ENCODE data around the gene PSMA7. TPM values are rescaled to one million over a fixed set of nuclear protein-coding genes. Genes with fewer than 3 reads are reported as not detected.

Gene PSMA7
- total and polyA plus RNA-seq, 2 of the 8 experiments (the other 6 are each of a cell fraction or from before 2014, with no cell fraction given): 361 to 648 TPM

DNA sequence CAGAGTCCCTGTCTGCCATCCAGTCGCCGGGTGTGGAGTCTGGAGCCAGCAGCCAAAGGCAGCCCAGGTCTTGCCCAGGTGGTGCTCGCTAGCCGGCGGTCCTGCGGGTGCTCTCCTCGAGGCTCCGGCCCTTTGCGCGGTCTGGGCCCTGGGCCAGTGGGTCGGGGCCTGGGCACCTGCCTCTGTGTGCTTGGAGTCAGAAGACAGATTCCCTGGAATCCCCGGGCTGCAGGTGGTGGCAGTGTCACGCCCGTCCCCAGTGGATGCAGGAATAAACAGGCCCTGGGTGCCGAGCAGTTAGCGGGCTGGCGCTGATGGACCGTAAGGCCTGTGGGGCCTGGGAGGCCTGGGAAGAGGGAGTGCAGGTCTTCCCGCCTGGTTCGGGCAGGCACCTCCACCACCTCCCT, 5.7 kb upstream of the PSMA7 start:
- no peak overlapping the region for H3K18ac ChIP-seq (ENCODE audit: extremely low read depth, low read length)
- no peak for TF ChIP-seq CHD1 (IDR thresholded peaks at IDR 0.05; ENCODE audit: low read depth, low read length)
- ChIA-PET CTCF (ENCODE audit: partially characterized antibody) (no interaction called here), POLR2A (ENCODE audit: partially characterized antibody) (interaction anchor here (0.8 to 1.6 kb wide), 2 partner anchors 12 to 82 kb away, joined by 3 to 4 read pairs; no protein-coding TSS in a partner anchor)
- no peak overlapping the region for H4K91ac ChIP-seq (replicated peaks; ENCODE audit: insufficient read length, low read length)
- H3K27ac ChIP-seq (ENCODE audit: low read depth, low read length): no peak overlapping the region
- H2BK5ac ChIP-seq (ENCODE audit: low read depth, low read length): peak overlapping the region; percentile 67; the same call in 1 of the 2 replicates
- peaks cover 0 to 11% (median 8%) of the 10 kb centered on the region in 4 experiments; a peak in 6 of 8 replicates for H3K36me3 ChIP-seq (ENCODE audit: control insufficient read depth in 2 of 4, insufficient read depth in 4 of 4, low read length in 3 of 4)
- no peaks in the 10 kb centered on the region for H3K27me3 ChIP-seq (replicated peaks in 1 of 4; ENCODE audit: control insufficient read depth in 3 of 4, extremely low read depth in 1 of 4, insufficient read depth in 3 of 4, low read length in 3 of 4)
- H2BK20ac ChIP-seq (ENCODE audit: low read length): no peak overlapping the region
- no peak overlapping the region for H3K4me3 ChIP-seq (ENCODE audit: extremely low read depth in 1 of 4, insufficient read depth in 2 of 4, low read depth in 3 of 4, low read length in 4 of 4)
- peaks cover 56% of the 10 kb centered on the region for H3K79me1 ChIP-seq (ENCODE audit: low read depth, low read length)
- 0 out of 2 replicates have a peak overlapping the region, but pooled peaks have one; percentile 37 for H4K8ac ChIP-seq (ENCODE audit: extremely low read depth, insufficient read depth, low read length)
- H2AFZ ChIP-seq (ENCODE audit: low read length): no peak overlapping the region
- no peak overlapping the region for H3K14ac ChIP-seq (ENCODE audit: insufficient read length)
- peaks cover 50 to 61% of the 10 kb centered on the region in 2 experiments for H4K20me1 ChIP-seq (replicated peaks in 1 of 2; ENCODE audit: control insufficient read depth in 1 of 2, insufficient read depth in 2 of 2, low read length in 2 of 2)
- no peak for DNase-seq (ENCODE audit: low read depth in 1 of 2, low spot score in 2 of 2)
- peak overlapping the region in 1 of 2 experiments; percentile 40; a peak in 1 of 4 replicates for H3K4me2 ChIP-seq (ENCODE audit: insufficient read depth in 1 of 2, low read depth in 2 of 2, low read length in 2 of 2)
- peak overlapping the region; percentile 31; the same call in 1 of the 2 replicates for H2BK12ac ChIP-seq (ENCODE audit: low read depth, low read length)
- H4K5ac ChIP-seq (ENCODE audit: insufficient read length, low read depth, low read length): no peak overlapping the region
- 89% methylated on average over 14 of the region's 20 CpGs; no CpG with 5 or more reads in 1 of the 2 experiments for WGBS, 2 experiments (ENCODE audit: extremely low coverage in 1 of 2, insufficient coverage in 1 of 2, insufficient read length in 1 of 2, insufficient replicate concordance in 2 of 2, low coverage in 1 of 2, low lambda C conversion rate in 2 of 2, missing lambda C conversion rate in 1 of 2)
- no peak overlapping the region for H3K23ac ChIP-seq (ENCODE audit: insufficient read length)
- H2BK120ac ChIP-seq (replicated peaks; ENCODE audit: low read depth, low read length): no peak overlapping the region
- H3K23me2 ChIP-seq (ENCODE audit: low read depth, low read length): 0 out of 2 replicates have a peak, but pooled peaks cover 3% of the 10 kb centered on the region
- H3K79me2 ChIP-seq (ENCODE audit: control insufficient read depth in 1 of 2, insufficient read depth in 2 of 2, low read length in 2 of 2): peaks cover 60 to 98% of the 10 kb centered on the region in 2 experiments
- no peak overlapping the region for H3K9ac ChIP-seq (replicated peaks in 1 of 4; ENCODE audit: extremely low read depth in 1 of 4, low read depth in 3 of 4, low read length in 3 of 4)
- H3K4ac ChIP-seq (replicated peaks; ENCODE audit: insufficient read length, low read depth, low read length): no peak overlapping the region
- no peaks in the 10 kb centered on the region; a peak in 1 of 4 replicates for H3K9me3 ChIP-seq (ENCODE audit: insufficient read depth in 2 of 2, low read depth in 1 of 2, low read length in 1 of 2)
- H2BK15ac ChIP-seq (ENCODE audit: low read length): no peak overlapping the region
- peaks cover 0 to 19% (median 8%) of the 10 kb centered on the region in 4 experiments; a peak in 6 of 7 replicates for H3K4me1 ChIP-seq (replicated peaks in 1 of 4; ENCODE audit: control insufficient read depth in 3 of 4, insufficient read depth in 4 of 4, low read length in 3 of 4)
- FAIRE-seq: no peak
- peak overlapping the region; percentile 95; the same call in 1 of the 2 replicates for H2AK5ac ChIP-seq (ENCODE audit: low read depth, low read length)
- H3K56ac ChIP-seq (replicated peaks; ENCODE audit: insufficient read length, low read depth, low read length): no peak overlapping the region
